ENCODE results near the gene CFLAR.

CFLAR gene

GRCh38 chr2:201196003-201196402 lies 80.0 kb downstream of the CFLAR start:
- ChIA-PET POLR2A (interaction anchor here (0.5 kb wide), 1 partner anchor 503 kb away, joined by 3 read pairs; no protein-coding TSS in a partner anchor), CTCF (interaction anchor here (1.0 to 2.1 kb wide), 3 partner anchors 9 to 295 kb away, joined by 3 to 6 read pairs (median 3); no protein-coding TSS in a partner anchor)
- no peak for TF ChIP-seq CTCF (IDR thresholded peaks at IDR 0.05; ENCODE audit: insufficient read depth, low read length, missing control alignments)
- no peak overlapping the region for H3K4me3 ChIP-seq (ENCODE audit: low read depth, low read length)
- no peak for DNase-seq (ENCODE audit: low read depth, low spot score)

DNA sequence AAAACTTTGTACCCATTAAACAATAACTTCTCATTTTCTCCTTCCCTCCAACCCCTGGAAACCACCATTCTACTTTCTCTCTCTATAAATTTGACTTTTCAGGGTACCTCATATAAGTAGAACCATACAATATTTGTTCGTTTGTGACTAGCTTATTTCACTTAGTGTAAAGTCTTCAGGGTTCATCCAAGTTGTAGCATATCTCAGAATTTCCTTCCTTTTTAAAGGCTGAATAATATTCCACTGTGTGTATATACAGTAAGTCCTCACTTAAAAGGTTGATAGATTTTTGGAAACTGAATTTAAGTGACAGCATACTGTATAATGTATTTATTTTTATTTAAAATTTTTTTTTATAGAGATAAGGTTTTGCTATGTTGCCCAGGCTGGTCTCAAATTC lies 80.8 kb downstream of the CFLAR start:
- no peak overlapping the region for H3K4me3 ChIP-seq (ENCODE audit: low read depth, low read length)
- no peak for TF ChIP-seq CTCF (IDR thresholded peaks at IDR 0.05; ENCODE audit: insufficient read depth, low read length, missing control alignments)
- DNase-seq (ENCODE audit: low read depth, low spot score), result no peak
- POLR2A ChIA-PET, result no interaction called here
- CTCF ChIA-PET, result interaction anchor here (1.3 to 2.1 kb wide), 2 partner anchors 19 to 296 kb away, joined by 3 to 6 read pairs; no protein-coding TSS in a partner anchor

DNA sequence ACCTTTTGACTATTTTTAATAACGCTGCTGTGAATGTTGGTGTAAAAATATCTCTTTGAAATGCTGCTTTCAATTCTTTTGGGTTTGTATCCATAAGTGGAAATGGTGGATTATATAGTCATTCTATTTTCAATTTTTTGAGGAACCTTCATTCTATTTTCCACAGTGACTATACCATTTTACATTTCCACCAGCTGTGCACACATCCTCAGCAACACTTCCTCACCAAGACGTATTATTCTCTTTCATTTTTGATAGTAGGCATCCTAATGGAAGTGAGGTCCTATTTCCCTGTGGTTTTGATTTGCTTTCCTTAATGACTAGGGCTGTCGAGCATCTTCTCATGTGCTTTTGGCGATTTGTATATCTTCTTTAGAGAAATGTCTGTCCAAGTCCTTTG lies 81.8 kb downstream of the CFLAR start:
- no peak for TF ChIP-seq CTCF (IDR thresholded peaks at IDR 0.05; ENCODE audit: insufficient read depth, low read length, missing control alignments)
- no peak for DNase-seq (ENCODE audit: low read depth, low spot score)
- H3K4me3 ChIP-seq (ENCODE audit: low read depth, low read length), result no peak overlapping the region
- CTCF ChIA-PET, result no interaction called here
- POLR2A ChIA-PET, result no interaction called here

DNA sequence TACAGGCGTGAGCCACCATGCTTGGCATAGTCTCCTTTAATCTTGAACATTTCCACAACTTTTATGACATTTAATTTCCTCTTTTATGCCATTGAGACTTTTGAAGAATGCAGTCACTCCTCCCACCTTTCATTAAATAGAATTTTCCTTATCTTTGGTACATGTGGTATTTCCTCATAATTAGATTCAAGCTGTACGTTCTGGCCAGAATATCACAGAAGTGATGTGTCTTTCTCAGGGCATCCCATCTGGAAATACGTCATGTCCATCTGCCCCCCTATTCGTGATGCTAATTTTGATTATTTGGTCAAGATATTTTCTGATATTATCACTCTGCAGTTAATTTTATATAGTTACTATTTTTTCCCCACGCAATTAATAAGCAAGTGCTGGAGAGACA lies 83.9 kb downstream of the CFLAR start:
- H3K4me3 ChIP-seq (ENCODE audit: low read depth, low read length), result no peak overlapping the region
- no peak for DNase-seq (ENCODE audit: low read depth, low spot score)
- TF ChIP-seq CTCF (IDR thresholded peaks at IDR 0.05; ENCODE audit: insufficient read depth, low read length, missing control alignments), result no peak
- POLR2A ChIA-PET, result interaction anchor here (0.5 kb wide), 1 partner anchor 373 kb away, joined by 4 read pairs; no protein-coding TSS in a partner anchor
- CTCF ChIA-PET, result no interaction called here

GRCh38 chr2:201200345-201200744 lies 84.4 kb downstream of the CFLAR start:
- DNase-seq (ENCODE audit: low read depth, low spot score), result no peak
- H3K4me3 ChIP-seq (ENCODE audit: low read depth, low read length), result no peak overlapping the region
- POLR2A ChIA-PET, result interaction anchor here (0.5 kb wide), 1 partner anchor 374 kb away, joined by 4 read pairs; no protein-coding TSS in a partner anchor
- TF ChIP-seq CTCF (IDR thresholded peaks at IDR 0.05; ENCODE audit: insufficient read depth, low read length, missing control alignments), result no peak
- CTCF ChIA-PET, result interaction anchor here (1.0 to 2.0 kb wide), 2 partner anchors 32 to 295 kb away, joined by 3 to 10 read pairs; no protein-coding TSS in a partner anchor

- CTCF ChIA-PET, result interaction anchor here (1.0 to 2.0 kb wide), 2 partner anchors 31 to 296 kb away, joined by 3 to 10 read pairs; no protein-coding TSS in a partner anchor
- POLR2A ChIA-PET, result no interaction called here
- DNase-seq (ENCODE audit: low read depth, low spot score), result no peak
- H3K4me3 ChIP-seq (ENCODE audit: low read depth, low read length), result no peak overlapping the region
- no peak for TF ChIP-seq CTCF (IDR thresholded peaks at IDR 0.05; ENCODE audit: insufficient read depth, low read length, missing control alignments)
Measured at GRCh38 chr2:201201371-201201770, 85.4 kb downstream of the CFLAR start.
